ENCODE results near the gene SCN8A.

DNA sequence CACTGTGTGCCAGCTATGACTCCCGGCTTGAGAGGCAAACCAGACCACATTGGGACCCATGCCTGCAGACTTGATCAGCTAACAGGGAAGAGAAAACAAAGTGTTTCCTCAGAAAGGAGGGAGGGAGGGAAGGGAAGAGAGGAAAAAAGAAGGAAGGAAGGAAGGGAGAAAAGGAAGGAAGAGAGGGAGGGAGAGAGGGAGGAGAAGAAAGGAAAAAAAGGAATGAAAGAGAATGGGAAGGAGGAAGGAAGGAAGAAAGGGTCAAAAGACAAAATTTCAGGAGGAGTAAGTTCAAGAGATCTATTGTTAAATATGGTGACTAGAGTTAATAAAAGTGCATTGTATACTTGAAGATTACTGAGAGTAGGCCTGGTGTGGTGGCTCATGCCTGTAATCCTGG lies 238.6 kb downstream of the SCN8A start:
- TF ChIP-seq, protein P1, sequence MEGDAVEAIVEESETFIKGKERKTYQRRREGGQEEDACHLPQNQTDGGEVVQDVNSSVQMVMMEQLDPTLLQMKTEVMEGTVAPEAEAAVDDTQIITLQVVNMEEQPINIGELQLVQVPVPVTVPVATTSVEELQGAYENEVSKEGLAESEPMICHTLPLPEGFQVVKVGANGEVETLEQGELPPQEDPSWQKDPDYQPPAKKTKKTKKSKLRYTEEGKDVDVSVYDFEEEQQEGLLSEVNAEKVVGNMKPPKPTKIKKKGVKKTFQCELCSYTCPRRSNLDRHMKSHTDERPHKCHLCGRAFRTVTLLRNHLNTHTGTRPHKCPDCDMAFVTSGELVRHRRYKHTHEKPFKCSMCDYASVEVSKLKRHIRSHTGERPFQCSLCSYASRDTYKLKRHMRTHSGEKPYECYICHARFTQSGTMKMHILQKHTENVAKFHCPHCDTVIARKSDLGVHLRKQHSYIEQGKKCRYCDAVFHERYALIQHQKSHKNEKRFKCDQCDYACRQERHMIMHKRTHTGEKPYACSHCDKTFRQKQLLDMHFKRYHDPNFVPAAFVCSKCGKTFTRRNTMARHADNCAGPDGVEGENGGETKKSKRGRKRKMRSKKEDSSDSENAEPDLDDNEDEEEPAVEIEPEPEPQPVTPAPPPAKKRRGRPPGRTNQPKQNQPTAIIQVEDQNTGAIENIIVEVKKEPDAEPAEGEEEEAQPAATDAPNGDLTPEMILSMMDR (IDR thresholded peaks at IDR 0.05): no peak
- TF ChIP-seq EP300 (IDR thresholded peaks at IDR 0.05): no peak
- no peak for TF ChIP-seq POLR2A (IDR thresholded peaks at IDR 0.05)
